HL-60/S4 (cell line): ENCODE results near the gene PLCG2.

Experiments used
- in situ Hi-C: fragments of 300-500 bp; cut with MboI; formaldehyde crosslinking; loops from 2 replicates; pipeline ENCODE4 v1.14.3; 2022; ENCODE audit warnings: low sequenced_read_pairs

Gene PLCG2

GRCh38 chr16:81814751-81815428 is 35.8 kb downstream of the PLCG2 start:
- in situ Hi-C loops = no loop called here

- in situ Hi-C loops = no loop called here
Measured at GRCh38 chr16:81815429-81815766, 36.3 kb downstream of the PLCG2 start.

GRCh38 chr16:81816351-81816750 is 37.3 kb downstream of the PLCG2 start:
- in situ Hi-C loops = no loop called here

- in situ Hi-C loops = no loop called here
Measured at GRCh38 chr16:81816793-81817210, 37.7 kb downstream of the PLCG2 start.

GRCh38 chr16:81817296-81817695 is 38.2 kb downstream of the PLCG2 start:
- in situ Hi-C loops = no loop called here

- in situ Hi-C loops = no loop called here
Measured at GRCh38 chr16:81817789-81818567, 38.9 kb downstream of the PLCG2 start.

GRCh38 chr16:81818568-81818896 is 39.4 kb downstream of the PLCG2 start:
- in situ Hi-C loops = no loop called here

GRCh38 chr16:81818905-81819304 is 39.8 kb downstream of the PLCG2 start:
- in situ Hi-C loops = no loop called here

- in situ Hi-C loops = no loop called here
Measured at GRCh38 chr16:81821436-81822128, 42.5 kb downstream of the PLCG2 start.

- in situ Hi-C loops = no loop called here
Measured at GRCh38 chr16:81823111-81823510, 44.0 kb downstream of the PLCG2 start.

- in situ Hi-C loops = no loop called here
Measured at GRCh38 chr16:81823734-81824133, 44.6 kb downstream of the PLCG2 start.

GRCh38 chr16:81826523-81826922 is 47.4 kb downstream of the PLCG2 start:
- in situ Hi-C loops = no loop called here

GRCh38 chr16:81830845-81831540 is 51.9 kb downstream of the PLCG2 start:
- in situ Hi-C loops = no loop called here

- in situ Hi-C loops = no loop called here
Measured at GRCh38 chr16:81831722-81832126, 52.6 kb downstream of the PLCG2 start.

- in situ Hi-C loops = no loop called here
Measured at GRCh38 chr16:81832801-81833547, 53.9 kb downstream of the PLCG2 start.

- in situ Hi-C loops = no loop called here
Measured at GRCh38 chr16:81833751-81834150, 54.7 kb downstream of the PLCG2 start.

- in situ Hi-C loops = no loop called here
Measured at GRCh38 chr16:81834868-81835267, 55.8 kb downstream of the PLCG2 start.

- in situ Hi-C loops = no loop called here
Measured at GRCh38 chr16:81836279-81837054, 57.4 kb downstream of the PLCG2 start.

GRCh38 chr16:81837312-81837751 is 58.2 kb downstream of the PLCG2 start:
- in situ Hi-C loops = no loop called here

GRCh38 chr16:81838794-81839193 is 59.7 kb downstream of the PLCG2 start:
- in situ Hi-C loops = no loop called here
